GM20000 (cell line): ENCODE results near the gene SYNE1.
"Not testable (repeated sequence)": the region's sequence is repeated elsewhere in the genome, so short reads cannot be mapped to it uniquely, and the experiment has no call there.

ENCODE experiments used
- DNase-seq: peaks from one replicate; pipeline ENCODE4 v3.0.0; 2012; ENCODE audit warnings: low spot score
- TF ChIP-seq, protein P1 (sequence below): IDR thresholded peaks from 2 replicates; pipeline ENCODE4 v1.5.1; 2012; ENCODE audit warnings: mild to moderate bottlenecking, control low read depth; ENCODE audit errors: extremely low read depth, missing control alignments

The SYNE1 gene

GRCh38 chr6:152540381-152540780 lies 96.8 kb downstream of the SYNE1 start:
- TF ChIP-seq, protein P1, sequence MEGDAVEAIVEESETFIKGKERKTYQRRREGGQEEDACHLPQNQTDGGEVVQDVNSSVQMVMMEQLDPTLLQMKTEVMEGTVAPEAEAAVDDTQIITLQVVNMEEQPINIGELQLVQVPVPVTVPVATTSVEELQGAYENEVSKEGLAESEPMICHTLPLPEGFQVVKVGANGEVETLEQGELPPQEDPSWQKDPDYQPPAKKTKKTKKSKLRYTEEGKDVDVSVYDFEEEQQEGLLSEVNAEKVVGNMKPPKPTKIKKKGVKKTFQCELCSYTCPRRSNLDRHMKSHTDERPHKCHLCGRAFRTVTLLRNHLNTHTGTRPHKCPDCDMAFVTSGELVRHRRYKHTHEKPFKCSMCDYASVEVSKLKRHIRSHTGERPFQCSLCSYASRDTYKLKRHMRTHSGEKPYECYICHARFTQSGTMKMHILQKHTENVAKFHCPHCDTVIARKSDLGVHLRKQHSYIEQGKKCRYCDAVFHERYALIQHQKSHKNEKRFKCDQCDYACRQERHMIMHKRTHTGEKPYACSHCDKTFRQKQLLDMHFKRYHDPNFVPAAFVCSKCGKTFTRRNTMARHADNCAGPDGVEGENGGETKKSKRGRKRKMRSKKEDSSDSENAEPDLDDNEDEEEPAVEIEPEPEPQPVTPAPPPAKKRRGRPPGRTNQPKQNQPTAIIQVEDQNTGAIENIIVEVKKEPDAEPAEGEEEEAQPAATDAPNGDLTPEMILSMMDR = no peak
- no peak for DNase-seq

GRCh38 chr6:152534541-152534940 lies 102.6 kb downstream of the SYNE1 start:
- DNase-seq = no peak
- TF ChIP-seq, protein P1 = no peak

- DNase-seq = no peak
- TF ChIP-seq, protein P1 = no peak
These were observed 104.4 kb downstream of the SYNE1 start for GRCh38 chr6:152532556-152533422.

DNA sequence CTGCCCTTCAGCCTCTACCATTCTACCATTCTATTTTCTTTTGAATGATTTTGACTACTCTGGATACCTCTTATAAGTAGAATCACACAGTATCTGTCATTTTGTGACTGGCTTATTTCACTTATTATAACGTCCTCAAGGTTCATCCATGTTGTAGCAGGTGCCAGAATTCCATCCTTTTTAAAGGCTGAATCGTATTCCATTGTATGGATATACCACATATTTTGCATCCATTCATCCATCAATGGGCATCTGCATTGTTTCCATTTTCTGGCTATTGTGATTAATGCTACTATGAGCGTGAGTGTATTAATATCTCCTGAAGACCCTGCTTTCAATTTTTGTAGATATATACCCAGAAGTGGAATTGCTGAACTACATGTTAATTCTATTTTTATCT lies 105.5 kb downstream of the SYNE1 start:
- TF ChIP-seq, protein P1 = no peak
- no peak for DNase-seq

DNA sequence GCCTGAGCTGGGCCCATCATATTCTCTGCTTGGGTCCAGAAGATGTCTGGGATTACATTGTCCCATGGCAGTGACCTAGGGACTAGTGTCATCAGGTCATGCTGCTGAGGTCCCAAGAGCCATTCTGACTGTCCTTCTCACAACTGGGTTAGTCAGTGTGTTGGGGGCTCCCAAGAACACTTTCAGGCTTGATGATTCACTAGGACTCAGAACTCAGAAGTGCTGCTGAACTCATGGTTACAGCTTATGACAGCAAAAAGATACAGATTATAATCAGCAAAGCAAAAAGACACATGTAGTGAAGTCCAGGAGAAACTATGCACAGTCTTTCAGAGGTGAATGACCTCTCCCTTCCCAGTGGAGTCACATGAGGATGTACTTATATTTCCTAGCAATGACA lies 107.8 kb downstream of the SYNE1 start:
- TF ChIP-seq, protein P1 = no peak
- no peak for DNase-seq

DNA sequence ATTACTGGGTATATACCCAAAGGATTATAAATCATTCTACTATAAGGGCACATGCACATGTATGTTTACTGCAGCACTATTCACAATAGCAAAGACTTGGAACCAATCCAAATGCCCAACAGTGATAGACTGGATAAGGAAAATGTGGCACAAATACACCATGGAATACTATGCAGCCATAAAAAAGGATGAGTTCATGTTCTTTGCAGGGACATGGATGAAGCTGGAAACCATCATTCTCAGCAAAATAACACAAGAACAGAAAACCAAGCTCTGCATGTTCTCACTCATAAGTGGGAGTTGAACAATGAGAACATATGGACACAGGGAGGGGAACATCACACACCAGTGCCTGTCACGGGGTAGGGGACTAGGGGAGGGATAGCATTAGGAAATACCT lies 123.0 kb downstream of the SYNE1 start:
- DNase-seq = not testable (repeated sequence)

GRCh38 chr6:152509916-152510315 lies 127.2 kb downstream of the SYNE1 start:
- TF ChIP-seq, protein P1 = no peak
- DNase-seq = no peak

GRCh38 chr6:152508477-152508876 lies 128.7 kb downstream of the SYNE1 start:
- TF ChIP-seq, protein P1 = no peak
- no peak for DNase-seq
